GM21367 (cell line): ENCODE data around the gene KLF4.
A peak's percentile ranks its signal among the peaks of the same experiment; 100 is the strongest.

Experiments used
- ATAC-seq: cut with Tn5 transposase; IDR thresholded peaks from one replicate; pipeline ENCODE4 v1.9.1; 2021; ENCODE audit not compliant: unreplicated experiment

KLF4 gene

DNA sequence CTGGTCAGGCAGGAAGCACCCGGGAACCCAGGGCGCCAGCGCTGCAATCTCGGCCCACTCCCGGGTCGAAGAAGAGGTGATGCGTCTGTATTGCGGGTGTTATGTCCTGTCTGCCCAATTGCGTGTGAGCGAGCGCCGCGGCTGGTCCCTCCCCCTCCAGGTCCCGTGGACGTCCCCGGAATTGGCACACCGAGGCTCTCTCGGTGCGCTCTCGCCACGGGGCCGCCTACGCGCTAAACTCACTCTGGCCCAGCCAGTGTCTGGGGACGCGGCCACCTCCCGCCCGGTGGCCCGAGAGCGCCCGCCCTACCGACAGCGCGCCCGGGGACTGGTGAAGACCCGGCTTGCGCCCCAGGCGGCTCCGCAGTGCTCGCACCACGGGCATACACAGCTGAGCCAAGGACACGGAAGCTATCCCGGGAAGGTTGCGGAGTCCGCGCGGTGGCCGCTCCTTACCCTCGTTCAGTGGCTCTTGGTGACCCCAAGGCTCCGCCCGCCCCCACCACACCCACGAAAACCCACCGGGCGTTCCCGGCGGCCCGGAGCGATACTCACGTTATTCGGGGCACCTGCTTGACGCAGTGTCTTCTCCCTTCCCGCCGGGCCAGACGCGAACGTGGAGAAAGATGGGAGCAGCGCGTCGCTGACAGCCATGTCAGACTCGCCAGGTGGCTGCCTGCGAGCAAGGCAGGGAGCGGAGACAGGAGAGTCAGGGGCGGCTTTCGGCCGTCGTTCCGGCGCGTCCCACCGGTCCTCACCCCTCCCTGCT is 1.0 kb downstream of the KLF4 start:
- ATAC-seq: no peak

GRCh38 chr9:107487521-107488374 is 1.8 kb downstream of the KLF4 start:
- ATAC-seq: no peak

DNA sequence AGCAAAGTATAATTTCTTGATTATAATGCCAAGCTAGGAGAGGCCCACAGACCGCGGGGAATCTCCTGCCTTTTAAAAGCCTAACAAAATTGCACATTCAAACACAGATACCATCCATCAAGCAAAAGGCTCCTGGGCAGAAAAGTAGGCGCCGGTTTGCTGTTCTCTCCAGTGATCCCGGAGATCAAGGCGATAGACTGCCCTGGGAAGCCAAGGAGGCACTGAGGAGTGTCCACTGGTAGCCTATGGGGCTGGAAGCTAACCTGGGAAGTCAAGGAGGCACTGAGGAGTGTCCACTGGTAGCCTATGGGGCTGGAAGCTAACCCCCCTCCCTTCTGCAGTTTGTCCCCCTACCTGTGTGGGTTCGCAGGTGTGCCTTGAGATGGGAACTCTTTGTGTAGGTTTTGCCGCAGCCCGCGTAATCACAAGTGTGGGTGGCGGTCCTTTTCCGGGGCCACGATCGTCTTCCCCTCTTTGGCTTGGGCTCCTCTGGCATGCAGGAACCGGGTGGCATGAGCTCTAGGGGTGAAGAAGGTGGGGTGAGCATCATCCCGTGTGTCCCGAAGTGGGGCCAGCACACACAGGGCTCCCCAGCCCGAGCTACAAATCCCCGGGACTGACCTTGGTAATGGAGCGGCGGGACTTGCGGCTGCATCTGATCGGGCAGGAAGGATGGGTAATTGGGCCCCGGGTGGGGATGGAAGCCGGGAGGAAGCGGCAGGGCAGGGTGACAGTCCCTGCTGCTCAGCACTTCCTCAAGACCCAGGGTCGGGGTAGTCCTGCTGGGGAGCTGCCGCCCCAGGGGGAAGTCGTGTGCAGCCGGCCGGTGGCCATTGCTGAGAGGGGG is 2.7 kb downstream of the KLF4 start:
- no peak for ATAC-seq

DNA sequence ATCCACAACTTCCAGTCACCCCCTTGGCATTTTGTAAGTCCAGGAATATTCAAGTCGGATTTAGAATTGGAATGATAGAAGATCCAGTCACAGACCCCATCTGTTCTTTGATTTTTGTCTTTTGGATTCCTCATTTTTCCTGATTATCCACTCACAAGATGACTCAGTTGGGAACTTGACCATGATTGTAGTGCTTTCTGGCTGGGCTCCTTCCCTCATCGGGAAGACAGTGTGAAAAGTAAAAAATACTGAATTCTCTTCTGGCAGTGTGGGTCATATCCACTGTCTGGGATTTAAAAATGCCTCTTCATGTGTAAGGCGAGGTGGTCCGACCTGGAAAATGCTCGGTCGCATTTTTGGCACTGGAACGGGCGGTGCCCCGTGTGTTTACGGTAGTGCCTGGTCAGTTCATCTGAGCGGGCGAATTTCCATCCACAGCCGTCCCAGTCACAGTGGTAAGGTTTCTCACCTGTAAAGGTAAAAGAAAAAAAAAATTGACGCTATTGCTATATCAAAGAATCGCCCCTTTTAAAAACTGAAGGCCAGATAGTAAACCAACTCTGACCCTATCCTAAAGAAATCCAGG is 4.0 kb downstream of the KLF4 start:
- ATAC-seq: no peak

GRCh38 chr9:107484117-107484723 is 5.3 kb downstream of the KLF4 start:
- ATAC-seq: peak; percentile 62

GRCh38 chr9:107483666-107484065 is 5.9 kb downstream of the KLF4 start:
- no peak for ATAC-seq

GRCh38 chr9:107481035-107481434 is 8.5 kb downstream of the KLF4 start:
- no peak for ATAC-seq

DNA sequence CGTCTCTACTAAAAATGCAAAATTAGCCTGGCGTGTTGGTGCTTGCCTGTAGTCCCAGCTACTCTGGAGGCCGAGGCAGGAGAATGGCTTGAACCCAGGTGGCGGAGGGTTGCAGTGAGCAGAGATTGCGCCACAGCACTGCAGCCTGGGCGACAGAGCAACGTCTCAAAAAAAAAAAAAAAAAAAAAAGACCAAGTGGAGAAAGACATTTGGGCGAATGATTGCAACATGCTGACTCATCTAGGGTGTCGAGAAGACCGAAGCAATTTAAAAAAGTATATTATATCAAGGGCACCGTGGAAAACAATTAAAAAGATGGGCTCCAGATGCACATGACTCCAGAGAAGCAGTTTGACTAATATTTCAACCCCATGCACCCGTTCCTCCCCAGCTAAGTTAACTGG is 9.2 kb downstream of the KLF4 start:
- ATAC-seq: no peak

GRCh38 chr9:107478805-107479204 is 10.8 kb downstream of the KLF4 start:
- ATAC-seq: no peak

GRCh38 chr9:107474124-107474523 is 15.4 kb downstream of the KLF4 start:
- ATAC-seq: no peak

DNA sequence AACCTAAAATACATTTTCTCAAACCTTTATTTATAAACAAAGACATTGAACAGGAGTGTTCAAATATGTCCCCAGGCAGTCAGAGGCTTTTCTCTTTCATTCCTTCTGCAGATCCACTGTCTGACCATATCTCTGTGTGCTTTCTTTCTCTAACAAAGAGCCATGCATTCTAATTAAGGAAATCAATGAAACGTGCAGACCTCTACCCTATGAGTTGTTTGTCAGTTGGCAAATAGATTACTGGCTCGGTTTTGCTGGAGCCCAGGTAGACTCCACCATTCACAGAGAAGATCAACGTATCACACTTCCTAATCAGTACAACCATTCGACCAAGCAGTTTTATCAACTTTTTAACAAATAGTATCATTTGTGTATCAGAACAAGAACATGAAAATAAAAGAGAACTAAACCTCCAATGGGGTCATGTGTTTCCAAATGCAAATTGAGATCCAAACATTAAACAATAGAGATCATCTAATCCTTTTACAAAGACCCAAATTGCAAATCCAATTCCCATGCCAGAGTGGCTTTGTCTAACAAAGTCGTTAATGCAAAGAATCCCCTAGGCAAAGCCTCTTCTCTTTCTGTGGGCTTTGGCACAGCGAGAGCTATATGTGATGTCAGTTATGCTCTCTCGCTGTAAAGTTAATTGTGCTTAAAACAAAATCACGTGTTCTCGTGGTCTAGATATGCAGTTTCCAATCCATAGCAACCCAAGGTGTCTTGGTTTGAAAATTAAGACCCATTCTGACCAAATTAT is 16.8 kb downstream of the KLF4 start:
- ATAC-seq: no peak

DNA sequence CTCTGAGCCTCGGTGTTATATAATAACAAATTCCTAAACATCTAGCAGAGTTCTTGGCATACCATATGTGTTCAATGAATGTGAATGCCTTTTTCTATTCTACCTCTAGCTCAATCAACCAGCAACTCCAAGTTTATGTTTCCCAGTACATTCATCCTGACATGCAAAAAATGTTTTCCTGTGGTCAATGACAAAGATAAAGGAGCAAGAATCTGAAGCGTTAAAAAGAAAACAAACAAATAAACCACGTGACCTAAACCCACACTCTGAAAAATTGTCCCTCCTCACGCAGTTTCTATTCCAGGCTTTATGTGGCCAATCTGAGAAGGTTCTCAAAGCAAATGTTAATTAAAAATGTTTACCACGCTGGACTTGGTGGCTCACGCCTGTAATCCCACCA is 18.0 kb downstream of the KLF4 start:
- ATAC-seq: no peak

DNA sequence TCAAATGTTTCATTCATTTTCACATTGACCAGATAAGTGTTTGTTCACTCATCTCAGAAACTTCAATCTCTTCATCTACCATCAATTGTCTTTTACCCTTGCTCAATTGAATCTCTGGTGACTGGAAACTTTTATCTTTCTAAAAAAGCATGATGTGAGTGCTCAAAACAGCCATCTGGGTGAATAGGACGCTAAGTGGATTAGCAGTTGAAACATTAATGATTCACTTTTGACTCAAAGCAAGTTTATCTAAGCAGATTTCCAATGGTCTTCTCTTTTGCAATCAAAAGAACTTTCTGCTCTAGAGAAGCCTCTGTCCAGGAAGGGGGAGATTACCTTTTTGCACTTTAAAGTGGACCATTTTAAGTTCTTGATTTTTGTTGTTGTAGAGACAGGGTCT is 22.2 kb downstream of the KLF4 start:
- no peak for ATAC-seq

DNA sequence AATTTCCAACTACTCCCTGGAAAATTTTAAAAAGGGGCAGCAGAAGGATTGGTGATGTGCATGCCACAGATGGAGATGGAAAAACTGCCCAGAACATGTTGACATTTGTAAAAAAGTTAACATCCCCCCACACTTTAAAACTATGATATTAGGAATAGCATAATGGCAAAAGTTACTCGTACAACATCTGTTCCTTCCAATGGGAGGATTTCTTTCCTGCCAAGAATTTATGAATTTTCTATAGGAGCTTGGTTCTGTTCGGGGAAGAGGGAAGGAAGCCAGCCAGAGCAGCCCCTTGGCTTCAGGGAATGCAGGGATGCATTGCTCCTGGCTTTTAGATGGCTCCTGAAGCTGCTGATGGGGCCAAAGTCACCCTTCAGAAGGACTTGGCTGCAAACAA is 22.7 kb downstream of the KLF4 start:
- ATAC-seq: no peak

DNA sequence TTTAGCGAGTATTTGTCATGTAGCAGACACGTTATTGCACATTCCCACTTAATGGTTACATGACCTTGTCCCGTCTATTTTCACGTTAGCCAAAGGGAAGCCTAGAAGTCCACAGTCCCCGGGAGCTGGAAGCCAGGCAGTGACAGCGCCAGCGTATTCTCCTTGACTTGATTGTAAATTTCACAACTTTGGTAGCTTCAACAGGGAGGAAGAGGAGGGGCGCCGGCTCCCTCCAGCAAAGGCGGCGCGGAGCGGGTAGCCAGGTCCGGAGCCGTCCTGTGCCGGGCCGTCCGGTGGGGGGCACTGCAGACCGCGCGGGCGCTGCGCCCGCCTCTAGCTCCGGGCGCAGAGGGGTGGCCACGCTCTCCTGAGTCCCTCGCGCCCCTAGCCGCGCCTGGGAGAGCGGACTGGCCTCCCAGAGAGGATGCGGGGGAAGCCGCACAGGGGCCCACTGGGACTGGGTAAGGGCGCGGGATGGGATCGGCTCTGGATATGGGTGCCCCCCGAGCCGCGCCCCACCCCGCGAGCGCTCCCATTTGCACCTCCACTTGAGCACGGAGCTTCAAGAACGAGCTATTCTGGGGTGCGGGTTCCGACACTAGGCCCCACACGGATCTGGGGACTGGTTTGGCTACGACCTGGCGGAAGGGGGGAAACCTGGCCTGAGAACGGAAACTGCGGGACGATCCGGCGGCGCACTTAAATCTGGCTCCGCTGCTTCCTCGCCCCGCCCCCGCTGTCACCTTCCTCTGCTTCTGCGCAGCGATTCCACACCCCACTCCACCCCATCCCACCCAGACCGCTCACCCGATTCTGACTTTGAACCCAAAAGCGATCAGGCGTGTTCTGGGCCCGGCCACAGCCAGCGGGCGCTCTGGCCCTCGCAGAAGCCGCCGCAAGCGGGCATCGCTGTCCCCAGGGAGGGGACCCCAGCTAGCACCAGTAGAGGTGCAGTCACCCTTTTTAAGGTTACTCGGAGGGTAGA is 23.8 kb downstream of the KLF4 start:
- peak; percentile 94 for ATAC-seq

- no peak for ATAC-seq
These were observed 25.1 kb downstream of the KLF4 start for GRCh38 chr9:107464516-107464915.

DNA sequence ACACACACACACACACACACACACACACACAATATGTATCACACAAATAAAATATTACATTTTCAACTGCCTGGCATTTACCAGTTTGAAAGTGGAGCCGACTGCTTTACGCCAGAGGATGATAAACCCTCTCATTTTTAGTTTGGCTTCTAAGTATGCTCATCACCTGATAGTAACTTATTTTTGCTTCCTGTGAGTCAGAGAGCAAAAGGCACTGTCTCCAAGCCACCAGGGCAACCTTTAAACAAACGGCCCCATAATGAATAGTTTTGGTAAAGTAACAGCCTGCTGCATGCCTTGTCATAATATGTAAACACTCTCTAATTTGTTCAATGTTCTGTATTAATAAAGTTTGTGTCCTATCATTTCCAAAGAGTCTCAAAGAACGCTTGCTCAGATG is 26.9 kb downstream of the KLF4 start:
- ATAC-seq: no peak

DNA sequence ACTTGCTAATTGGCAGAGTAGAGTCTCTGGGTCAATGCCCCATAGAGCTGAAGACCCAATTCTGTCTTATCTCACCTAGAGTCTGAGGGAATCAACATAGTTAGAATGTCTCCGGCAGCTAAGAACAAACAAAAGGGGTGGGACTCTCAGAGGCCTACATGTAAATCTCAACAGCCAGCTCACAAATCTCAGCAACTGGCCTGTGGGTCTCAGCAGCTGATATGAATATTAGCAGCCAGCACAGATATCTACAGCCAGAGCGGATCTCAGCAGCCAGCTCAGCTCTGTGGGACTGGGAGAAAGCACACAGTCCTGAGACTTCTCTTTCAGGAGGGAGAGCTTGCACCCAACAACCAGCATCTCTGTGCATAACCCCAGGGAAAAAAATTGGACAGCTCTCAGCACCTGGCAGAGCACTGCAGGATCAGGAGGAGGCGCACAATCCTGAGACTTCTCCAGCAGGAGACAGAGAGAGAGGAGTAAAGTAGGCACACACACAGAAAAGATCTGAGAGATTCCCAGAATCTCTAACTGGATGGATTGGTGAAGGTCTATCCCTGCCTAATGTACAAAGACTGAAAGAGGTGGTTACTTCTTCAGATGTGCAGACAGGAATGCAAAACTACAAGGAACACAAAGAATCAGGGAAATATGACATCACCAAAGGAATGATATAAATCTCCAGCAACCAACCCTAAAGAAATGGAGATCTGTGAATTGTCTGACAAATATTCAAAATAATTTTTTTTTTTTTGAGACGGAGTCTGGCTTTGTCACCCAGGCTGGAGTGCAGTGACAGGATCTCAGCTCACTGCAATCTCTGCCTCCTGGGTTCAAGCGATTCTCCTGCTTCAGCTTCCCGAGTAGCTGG is 29.2 kb downstream of the KLF4 start:
- no peak for ATAC-seq
